Globus pallidus (tissue), 1 donor: ENCODE results near the gene PAX9.

Experiments used
- DNase-seq: peaks from one replicate; pipeline ENCODE4 v3.0.0-alpha.2; 2015; ENCODE audit warnings: low spot score

PAX9 gene

DNA sequence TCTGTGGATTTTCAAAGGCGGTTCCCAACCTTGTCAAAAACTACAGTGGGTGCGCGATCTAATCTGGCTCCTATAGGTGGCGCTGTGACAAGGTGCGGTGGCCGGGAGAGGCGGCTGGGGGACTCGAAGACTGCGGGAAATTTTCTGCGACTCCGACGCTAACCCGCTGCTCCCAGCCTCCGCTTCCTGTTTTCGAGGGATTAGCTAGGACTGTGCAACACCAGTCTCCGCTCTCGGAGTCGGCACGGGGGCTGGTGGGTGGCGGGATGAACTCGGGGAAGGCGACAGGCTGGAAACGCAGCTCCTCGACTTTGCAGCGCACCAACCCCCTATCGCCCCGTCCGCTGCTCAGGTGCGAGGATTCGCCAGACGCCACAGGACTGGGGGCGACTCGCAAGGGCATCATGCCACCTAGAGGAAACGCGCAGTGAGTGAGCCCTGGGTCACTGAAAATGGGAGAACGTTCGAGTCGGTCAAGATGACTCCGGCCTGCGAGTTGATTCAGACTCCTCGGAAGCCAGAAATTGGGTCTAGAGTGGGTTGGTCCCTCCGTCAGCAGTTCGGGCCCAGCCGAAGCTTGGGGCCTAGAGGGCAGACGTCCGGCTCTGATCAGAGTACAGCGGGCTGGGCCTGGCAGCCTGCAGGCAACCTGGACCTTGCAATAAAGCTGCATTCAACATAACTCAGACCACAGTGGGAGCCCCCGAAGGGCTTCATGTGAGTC, 5.5 kb upstream of the PAX9 start:
- DNase-seq = no peak

DNA sequence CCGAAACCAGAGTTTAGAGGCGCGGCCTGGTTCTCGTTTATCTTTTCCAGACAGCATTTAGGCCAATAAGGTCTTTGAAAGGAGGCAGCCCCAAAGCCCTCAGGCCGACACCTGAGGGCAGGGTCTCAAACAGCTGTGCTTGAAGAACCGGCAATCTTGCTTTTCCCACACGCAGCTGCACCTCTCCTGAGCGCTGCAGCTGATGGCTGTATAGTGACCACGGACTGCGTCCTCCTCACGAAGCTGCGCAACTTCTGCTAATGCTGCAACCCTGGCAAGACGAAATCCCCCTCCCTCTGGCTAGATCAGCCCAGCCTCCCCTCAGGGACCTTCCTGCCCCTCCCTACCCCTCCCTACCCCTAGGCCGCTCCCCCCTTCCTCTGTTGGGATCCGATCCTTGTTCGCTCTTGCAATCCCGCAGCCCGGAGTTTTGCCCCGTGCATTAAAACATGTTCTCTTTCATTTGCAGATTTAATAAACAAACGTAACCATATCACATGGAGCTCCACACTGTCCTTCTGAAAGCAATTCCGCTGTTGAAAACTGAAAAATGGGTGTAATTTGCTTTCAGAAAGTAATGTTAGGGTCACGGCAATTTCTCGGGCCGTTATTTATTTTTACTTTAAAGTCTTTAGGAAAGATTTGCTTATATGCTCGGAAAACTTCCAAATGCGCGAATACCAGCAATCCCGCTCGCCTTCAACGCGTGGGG, 4.8 kb upstream of the PAX9 start:
- no peak for DNase-seq

DNA sequence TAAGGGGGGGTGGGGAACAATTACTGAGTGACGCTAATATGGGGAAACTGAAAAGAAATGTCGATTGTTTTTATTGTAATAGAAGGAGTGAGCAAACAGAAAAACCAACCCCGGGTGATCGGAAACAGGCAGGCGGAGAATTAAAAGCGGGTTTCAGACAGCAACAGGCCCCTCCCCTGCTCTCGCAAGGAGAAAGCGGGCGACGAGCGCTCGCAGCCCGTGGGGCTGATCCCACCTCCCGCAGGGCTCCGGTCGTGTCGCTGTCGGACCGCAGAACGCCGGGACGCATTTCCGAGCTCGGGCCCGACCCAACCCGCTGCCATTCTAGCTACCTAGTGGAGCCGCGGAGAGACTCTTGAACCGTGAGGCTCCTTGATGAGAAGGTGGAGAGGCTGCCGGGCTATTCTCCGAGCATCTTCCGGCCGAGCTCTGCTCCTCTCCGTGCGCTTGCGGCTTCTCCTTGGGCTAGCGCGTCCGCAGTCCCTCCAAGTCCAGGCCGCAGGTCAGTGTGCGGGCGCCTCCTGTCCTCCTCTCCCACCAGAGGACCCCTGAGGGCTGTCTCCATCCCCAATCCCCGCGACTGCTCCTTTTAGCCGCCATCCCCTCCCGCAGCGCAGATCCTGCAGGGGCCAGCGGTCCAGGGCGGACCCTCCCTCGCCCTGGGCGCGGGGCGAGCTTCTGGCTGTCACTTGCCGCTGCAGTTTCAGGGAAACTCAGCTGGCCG, 4.1 kb upstream of the PAX9 start:
- DNase-seq = no peak

DNA sequence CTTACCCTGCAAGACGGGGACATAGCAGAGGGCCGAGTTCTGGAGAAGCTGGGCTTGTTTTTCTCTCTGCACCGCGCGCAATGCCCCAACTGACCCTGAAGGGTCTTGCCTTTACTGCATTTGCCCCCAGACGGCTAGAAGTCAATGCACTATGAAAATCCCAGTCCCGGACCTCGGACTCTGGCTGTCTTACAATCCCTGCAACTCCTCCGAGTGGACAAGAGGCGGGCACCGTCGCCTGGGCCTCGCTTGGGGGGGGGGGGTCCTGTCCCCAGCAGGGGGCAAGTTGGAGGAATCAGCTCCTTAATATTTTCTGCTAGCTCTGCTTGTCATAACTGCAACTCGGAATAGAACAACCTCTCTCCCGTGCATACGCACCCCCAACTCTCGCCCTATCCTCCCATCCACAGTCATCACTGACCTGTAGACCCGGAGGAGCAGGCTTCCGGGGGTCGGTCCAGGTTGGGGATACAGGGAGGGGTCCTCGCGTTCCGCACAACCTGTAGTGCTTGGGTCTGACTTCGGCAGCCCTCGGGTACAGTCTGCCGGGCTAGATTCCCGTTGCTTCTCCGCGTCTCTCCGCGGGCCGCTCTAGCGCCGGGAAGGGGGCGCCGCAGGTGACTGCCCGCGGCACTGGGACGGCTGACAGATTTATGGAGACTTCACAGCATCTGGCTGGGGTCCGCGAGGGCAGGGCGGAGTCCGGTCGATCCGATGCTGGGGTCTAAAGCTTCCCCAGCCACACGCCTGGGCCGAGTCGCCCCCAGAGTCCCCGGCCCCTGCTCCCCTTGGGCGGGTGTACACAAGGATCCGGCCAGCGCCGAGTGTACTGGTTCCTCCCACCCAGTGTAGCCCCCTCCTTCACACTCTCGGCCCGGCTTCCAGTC, 3.3 kb upstream of the PAX9 start:
- no peak for DNase-seq

DNA sequence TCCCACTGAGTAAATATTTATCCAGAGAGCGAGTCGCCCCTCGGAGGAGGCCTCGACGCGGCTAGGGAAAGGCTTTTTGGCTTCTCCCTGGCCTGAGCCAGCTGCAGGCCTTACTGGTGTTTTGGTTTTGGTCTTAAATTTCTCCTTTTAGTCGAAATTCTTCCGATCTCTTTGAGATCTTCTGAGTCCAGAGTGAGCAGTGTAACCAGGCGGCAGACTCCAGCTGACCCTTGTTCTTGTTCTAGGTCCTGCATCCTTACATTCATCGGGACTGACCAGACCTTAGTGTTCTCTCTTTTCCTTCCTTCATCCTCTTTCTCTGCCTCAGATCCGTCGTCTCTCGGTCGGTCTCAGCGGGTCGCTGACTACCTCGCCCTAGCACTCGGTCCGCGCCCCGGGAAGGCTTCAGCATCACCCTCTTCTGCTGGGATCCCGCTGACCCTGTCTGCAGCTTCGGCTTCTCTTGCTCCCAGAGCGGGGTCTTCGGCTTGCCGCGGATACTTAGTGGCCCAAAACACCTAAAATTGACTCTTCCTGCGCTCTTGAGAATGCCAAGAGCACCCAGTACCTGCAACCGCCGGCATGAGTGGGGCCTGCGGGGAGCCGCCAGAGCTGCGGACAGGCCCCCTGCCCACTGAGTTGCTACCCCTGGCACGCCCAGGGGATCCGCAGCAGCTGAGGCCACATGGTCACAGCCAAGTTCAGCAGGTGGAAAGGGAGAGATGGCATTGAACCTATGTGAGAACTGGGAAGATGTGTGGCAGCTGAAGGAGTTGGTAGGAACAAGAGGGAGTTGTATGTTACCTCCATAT, 2.4 kb upstream of the PAX9 start:
- no peak for DNase-seq

DNA sequence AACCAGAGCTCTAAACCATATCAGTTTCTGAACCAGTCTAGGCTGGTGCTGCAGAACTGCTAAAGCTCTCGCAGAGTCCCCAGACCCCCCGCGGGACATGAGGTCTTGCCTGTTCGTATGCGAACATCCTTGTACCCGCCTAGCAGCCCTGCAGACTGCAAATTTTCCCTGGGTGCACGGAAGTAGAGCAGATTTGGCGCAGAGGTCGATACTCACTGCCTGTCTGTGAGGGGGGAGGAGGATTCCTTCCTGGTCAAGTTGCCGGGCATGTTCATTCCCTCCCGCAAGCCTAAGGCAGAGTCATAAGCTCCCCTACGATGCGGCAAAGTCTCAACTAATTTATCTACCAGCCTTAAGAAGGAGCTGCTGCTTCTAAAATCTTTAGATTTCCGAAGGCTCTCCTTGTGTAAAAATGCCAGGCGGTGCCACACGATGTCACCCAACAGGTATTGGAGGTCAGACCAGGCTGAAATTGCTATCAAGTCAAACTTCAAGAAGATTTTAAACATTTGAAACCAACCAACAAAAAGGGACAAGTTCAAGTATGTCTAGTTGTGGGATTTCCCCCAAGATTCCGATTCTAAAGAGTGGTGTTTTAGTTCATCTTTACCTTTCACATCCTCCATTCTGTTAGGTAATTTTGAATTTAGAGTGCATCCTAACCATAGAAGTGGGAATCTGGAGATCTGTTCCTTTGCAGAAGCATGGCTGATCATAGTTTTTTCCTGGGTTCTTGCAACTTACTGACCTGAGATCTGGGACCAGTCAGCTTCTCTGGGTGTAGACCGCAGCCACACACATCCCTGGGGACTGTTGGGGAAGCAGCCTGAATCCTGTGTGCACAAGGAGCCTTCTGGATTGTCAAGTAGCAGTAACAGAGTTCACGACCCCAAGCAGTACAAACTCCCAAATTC, 1.6 kb upstream of the PAX9 start:
- no peak for DNase-seq

DNA sequence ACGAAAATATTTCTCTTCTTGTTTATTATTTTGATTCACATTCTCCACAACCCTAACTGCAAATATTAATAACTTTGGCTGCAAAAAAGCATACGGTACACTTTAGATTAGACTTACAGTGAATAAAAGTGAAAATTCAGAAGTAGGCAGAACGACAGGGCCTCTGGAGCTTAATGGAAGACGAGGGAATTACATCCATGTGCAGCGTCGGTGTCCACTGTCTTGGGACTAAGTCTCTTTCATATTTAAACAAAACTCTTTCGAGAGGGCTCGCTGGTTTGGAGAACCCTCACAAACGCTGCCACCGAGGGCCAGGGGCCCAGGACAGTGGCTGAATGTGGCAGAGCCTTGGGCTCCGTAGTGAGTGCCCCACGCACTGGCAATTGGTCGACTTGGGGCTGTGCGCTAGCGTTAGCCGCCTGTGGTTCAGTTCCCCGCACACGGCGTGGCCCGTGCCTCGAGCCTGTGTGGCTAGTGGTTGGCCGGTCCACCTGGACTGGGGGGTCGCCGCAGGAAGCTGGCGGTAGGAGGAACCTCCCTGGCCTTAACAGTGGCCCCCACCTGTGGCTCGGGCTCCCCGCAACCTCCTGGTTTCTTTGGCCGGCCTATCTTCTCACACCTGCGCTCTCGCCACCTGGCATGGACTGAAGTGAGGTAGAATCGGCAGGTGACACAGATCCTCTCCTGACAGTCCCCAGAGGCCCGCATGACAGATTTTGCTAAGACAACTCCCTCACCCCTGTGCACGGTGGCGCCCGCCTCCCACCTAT, 739 bp upstream of the PAX9 start:
- DNase-seq = no peak

DNA sequence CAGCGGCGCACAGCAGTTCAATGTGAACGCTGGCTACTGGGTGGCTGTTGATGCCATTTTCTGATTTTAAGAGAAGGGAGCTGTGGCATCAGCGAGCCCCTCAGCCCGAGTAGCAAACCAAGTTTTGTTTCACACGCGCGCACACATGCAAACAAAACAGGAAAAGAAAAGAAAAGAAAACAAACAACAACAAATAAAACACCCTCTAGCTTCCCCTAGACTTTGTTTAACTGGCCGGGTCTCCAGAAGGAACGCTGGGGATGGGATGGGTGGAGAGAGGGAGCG, 540 bp downstream of the PAX9 start:
- no peak for DNase-seq

DNA sequence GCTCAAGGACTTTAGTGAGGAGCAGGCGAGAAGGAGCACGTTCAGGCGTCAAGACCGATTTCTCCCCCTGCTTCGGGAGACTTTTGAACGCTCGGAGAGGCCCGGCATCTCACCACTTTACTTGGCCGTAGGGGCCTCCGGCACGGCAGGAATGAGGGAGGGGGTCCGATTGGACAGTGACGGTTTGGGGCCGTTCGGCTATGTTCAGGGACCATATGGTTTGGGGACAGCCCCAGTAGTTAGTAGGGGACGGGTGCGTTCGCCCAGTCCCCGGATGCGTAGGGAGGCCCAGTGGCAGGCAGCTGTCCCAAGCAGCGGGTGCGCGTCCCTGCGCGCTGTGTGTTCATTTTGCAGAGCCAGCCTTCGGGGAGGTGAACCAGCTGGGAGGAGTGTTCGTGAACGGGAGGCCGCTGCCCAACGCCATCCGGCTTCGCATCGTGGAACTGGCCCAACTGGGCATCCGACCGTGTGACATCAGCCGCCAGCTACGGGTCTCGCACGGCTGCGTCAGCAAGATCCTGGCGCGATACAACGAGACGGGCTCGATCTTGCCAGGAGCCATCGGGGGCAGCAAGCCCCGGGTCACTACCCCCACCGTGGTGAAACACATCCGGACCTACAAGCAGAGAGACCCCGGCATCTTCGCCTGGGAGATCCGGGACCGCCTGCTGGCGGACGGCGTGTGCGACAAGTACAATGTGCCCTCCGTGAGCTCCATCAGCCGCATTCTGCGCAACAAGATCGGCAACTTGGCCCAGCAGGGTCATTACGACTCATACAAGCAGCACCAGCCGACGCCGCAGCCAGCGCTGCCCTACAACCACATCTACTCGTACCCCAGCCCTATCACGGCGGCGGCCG, 1.1 kb downstream of the PAX9 start:
- DNase-seq = no peak

DNA sequence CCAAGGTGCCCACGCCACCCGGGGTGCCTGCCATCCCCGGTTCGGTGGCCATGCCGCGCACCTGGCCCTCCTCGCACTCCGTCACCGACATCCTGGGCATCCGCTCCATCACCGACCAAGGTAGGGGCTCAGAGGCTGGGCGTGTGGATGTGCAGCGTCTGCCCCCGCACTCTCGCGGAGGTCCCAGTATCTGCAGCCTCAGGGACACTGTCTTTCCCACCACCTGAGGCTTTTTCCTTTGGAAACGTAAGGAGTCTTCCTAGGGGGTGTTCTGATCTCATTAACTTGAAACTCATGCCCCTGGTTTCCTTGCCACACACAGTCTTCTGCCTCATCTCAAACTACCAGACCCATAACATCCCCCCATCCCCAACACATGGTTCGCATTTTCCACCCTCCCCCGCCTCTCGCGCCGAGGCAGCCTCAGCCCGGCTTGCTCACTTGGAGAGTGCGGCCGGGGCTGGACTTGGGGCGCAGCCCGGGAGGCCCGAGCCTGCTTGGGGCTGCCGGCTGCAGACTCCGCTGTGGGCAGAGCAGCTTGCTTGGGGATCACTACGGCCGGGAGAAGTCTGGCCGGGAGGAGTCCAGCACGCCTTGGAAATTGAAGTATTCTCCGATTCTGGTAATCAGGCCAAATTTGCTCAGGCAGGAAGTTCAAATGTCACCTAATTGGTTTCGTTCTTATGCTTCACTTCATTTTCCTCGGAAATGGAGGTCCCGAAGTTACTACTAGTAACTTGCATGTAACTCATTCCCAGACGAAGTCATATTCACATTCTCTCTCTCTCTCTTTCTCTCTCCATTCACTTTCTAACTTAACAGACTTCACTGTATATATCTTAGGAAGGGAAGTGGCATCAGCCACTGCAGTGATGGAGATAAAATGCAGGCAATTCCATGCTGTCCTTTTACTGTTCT, 2.0 kb downstream of the PAX9 start:
- no peak for DNase-seq

DNA sequence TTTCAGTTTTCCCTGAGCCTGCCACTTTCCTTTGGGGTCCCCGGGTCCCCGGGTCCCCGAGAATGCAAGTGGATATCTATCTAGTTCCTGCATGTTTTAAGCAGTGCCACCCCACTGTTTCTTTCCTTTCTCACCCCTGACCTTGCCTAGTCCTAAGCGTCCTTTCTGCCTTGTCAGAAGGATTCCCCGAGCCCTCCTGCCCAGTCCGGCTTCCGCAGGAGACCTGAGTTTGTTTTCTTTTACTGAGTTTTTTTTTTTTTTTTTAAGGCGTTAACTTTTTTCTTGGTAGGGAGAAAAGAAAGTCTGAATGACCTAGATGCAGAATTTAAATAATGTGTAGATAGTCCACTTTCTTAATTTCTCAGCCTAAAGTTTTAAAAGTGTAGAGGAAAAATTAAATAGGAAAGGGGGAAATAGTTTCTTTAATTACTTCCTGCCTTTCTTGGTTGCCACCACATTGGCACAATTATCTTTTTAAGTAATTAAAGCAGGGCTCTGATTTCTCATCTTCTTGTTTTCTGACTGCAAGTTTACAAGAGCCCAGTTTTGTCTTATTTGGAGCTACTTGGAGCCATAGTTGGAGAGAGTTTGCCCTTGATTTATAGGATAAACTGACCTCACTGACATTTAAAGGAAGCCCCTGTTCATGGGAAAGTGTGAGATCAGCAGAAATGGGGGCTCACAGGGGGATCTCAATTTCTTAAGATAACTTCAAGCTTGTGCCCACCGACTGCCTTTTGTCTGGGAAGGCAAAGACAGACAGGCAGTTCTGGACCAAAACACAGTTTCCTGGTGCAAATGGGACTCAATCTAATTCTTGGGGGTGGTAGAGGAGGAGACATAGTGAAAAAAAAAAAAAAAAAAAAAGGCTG, 2.9 kb downstream of the PAX9 start:
- DNase-seq = no peak

DNA sequence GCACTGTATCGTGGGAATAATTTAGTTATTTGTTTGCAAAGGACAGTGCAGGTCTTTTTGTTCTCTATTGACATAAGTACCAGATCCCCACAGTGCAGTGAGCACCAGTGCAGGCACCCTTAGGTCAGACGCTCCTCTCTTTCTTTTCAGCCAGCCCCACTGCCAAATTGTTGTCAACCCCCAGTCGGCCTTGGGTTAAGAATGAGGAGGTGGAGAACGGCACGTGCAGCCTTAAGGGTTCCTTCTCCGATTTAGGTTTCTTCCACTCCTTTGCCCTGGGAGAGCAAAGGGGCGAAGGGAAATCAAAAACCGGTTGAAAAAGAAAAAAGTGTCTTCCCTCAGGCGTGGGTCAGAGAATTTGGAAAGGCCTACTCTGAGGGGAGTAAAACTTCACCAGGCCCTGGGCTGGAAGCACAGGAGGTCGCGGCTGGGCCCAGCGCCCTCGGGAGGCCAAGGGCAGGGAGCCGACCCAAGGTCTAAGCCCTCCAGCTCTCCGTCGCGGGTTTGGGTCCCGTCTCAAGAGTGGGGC, 4.3 kb downstream of the PAX9 start:
- DNase-seq = no peak

DNA sequence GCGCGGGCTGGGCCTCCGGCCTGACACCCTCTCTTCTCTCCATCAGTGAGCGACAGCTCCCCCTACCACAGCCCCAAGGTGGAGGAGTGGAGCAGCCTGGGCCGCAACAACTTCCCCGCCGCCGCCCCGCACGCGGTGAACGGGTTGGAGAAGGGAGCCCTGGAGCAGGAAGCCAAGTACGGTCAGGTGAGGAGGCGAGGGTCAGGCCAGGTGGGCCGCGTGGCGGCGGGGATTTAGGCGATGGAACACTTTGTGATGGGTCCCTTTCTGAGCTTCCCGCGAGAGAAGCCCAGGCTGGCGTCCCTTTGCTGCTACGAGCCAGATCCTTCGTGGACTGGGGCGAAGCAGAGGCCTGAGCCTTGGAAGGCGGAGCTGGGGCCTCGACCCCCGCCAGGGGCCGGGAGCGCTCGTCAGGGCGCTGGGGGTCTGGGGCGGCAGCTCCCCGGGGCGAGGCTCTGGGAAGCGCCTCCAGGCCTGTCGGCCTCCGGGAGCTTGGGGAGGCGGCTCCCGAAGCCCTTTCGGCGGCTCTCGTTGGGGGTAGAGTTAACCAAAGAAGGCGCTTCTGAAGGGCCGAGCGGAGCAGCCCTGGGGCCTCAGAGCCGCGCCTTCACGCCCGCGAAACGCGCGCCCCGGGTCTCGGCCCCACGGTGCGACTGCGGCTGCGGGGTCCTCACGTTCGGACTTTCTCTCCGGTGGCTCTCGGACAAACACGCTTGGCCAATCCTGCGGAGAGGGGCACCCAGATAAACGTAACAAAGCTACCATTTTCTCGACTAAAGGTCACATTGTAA, 5.0 kb downstream of the PAX9 start:
- no peak for DNase-seq

DNA sequence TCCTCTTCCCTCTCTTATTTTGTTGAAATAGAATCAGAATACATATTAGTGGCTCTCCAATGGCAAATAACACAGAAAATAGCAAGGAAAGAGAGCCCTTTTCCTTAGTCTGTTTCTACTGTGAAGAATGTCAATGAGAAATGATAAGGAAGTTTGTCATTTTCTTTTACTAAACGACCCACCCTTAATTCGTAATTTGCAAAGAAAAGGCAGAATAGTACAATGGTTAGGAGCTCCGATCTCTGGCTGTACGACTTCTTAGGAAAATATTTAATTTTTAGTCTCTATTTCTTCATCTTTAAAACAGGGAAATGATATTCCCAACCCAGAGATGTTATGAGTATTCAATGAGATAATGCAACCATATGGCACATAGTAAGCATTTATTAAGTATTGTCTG, 6.0 kb downstream of the PAX9 start:
- DNase-seq = no peak

DNA sequence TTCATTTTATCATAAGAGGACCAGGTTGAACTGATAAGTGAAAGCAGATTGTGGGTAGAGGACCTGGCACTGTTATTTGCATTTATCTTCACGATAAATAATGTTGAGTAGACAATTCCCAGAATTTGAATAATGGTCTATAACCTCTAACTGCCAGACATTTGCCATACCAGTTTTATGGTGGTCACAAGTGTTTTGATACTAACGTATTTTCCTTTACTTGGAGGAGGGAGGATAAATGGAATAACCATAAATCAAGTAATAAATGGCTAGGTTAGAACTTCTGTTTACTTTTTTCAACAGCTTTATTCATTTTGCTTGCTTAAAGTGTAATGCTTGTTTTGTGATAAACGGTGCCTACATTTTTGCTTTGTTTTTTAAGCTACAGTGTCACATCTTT, 9.5 kb downstream of the PAX9 start:
- no peak for DNase-seq

DNA sequence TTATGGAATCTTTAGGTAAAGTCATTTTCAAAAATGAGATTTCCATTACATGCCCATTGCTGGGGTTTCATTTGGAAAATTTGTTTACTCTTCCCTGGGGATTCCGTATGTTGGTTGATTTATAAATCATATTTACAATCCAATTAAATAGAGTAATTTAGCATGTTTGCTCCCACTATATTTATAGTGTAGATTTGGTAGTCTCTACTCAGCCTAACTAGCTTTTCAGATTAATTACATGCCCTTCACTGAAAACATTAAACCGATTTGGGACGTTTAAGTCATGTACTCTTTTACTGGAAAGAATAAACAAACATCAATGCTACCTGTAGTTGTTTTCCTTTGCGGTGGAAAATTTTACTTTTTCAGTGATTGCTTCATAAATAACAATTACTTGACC, 10.4 kb downstream of the PAX9 start:
- DNase-seq = no peak
